ENCODE data around the gene ARG2. TPM values are rescaled to one million over a fixed set of nuclear protein-coding genes. Genes with fewer than 3 reads are reported as not detected.

Gene ARG2
- total RNA-seq: 26.7 and 112 TPM in 2 replicates

DNA sequence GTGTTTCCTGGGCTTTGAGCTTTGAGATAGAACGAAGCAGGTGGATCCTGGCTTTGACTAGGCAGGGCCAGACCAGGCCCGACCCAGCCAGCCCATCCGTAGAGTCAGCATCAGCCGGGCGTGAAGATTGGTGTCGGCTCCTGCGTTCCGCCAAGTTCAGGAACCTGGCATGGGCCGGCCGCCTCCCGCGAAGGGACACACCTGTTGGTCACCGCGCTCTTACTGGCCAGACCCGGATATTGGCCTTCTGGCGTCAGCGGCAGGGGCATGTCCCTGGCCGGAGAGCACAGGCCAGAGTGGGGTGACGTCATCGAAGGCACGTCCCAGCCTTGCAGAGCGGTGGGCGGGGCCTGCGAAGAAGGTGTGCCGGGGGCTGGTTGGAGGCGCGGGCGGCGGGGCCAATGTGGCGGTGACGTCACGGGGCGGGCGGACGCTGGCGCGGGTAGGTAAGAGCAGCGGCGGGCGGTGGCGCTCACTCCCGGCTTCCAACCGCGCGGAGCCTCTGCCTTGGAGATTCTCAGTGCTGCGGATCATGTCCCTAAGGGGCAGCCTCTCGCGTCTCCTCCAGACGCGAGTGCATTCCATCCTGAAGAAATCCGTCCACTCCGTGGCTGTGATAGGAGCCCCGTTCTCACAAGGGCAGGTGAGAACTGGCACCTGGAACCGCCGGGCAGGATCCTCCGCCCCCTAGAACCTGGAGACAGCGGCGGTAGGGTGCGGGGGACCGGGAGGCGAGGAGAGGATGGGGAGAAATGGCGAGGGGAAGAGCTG lies at the start of gene ARG2:
TSS of gene ARG2 (plus strand) at position 475 of the 771 bp plus-strand sequence. CDS start at position 533, 58 bp downstream.

DNA sequence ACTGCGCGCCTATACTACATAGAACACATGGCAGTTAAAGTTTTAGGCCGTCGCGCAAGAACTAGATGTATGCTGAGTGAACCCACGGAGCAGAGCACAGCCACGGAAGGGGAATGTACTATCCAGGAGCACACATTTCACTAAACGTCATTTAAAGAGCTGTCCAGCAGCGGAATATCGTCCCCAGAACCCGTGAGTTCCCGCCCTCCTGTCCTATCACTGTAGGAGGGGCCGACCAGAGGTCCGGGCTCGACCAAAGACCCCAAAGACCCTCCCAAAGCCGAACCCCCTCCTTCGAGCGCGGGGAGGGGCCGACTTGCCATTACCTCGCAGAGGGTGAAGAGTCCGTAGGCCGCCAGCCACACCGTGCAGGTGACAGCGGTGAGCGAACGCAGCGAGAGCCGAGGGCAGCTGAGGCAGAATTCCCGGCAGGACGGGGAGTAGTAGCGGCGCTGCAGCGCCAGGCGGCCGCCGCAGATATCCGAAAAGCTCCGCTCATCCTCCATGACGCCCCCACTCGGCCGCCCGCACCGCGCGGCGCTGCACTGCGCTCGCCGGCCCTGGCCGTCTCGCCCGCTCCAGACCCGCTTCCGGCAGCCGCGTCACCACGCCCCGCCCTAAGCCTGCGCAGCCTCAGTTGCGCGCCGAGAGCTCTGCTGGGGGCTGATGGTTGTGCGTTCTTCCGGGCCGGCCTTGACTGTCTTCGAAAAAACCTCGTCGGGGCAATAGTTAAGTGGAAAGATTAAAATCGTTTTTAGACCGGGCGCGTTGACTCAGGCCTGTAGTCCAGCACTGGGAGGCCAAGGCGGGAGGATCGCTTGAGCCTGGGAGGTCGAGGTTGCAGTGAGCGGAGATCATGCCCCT lies 19.8 kb upstream of the ARG2 start, which contains the start of gene PIGH:
TSS of gene PIGH (minus strand) at position 571 of the 864 bp plus-strand sequence. CDS start at position 506, 65 bp downstream.

DNA sequence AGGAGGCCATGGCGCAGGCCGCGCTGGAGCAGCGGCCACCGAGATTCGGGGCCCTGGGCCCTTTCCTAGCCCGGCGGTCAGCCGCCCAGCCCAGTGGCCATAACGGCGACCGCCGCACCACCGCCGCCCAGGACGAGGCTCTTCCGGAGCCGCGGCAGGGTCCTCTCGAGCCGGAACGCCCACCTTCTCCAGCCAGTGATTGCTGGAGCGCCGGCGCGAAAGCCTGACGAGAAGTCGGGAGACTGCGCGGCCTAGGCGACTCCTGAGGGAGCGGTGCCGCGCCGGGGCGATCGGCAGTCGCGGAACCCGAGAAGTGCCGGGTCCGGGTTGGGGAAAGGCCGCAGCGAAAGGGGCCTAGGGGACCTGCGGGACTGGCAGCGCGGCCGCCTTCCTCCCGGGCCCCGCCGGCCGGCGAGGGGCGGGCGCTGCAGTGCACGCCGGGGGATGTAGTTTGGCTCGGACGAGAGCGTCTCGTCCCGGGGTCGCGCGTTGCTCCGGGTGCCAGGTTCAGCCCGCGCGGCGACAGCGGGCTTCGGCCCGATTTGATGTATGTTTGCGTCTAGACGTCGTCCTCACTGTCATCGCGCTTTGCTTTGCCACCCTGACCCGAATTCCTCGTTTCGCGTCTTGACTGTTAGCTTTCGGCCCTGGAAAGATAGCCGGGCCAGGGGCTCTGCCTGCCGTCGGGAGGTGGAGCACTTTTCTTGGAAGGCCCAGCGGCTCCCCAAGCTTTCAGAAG lies 54.9 kb downstream of the ARG2 start, which contains the start of gene VTI1B:
TSS of gene VTI1B (minus strand) at position 153 of the 739 bp plus-strand sequence. CDS start at position 10, 143 bp downstream.

DNA sequence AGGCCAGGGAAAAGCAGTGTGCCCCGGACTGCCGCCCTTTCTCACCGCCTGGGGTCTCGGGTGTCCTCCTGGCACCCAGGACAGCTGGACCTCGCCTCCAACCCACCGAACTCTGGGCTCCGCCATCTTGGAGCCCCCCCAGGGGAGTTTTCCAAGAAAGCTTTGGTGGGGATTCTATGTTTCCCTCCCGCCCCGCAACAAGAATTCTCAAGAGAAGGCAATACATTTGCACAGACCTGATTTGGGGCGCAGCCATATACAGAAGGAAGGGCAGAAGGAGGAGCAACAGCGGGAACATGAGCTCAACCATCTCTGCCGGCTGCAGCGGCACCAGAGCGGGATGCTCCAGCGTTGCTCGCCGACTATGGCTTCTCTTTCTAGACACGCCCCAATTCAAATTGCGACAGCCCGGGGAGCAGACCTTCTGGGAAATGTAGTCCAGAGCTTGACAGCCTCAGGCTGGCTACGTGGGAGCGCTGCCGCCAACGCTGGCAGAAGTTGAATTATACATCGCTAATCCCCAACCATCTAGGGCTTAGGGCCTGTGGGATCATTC lies 75.8 kb downstream of the ARG2 start, which contains the start of gene RDH11:
TSS of gene RDH11 (minus strand) at position 371 of the 556 bp plus-strand sequence. CDS start at position 310, 61 bp downstream.

Other genes with a start within 250 kb of the ARG2 start
- gene PLEK2, start 207.8 kb upstream of the ARG2 start, total RNA-seq: 27.8 and 50.2 TPM in 2 replicates
- 0.68 and 4.8 TPM in 2 replicates for gene TMEM229B, start 131.2 kb upstream of the ARG2 start, total RNA-seq
- gene PLEKHH1, start 86.6 kb upstream of the ARG2 start, total RNA-seq: 2.7 and 5.5 TPM in 2 replicates
- gene PIGH, start 19.7 kb upstream of the ARG2 start, total RNA-seq: 20.2 and 26.0 TPM in 2 replicates
- gene VTI1B, start 54.7 kb downstream of the ARG2 start, total RNA-seq: 58.4 and 64.9 TPM in 2 replicates
- gene RDH11, start 75.8 kb downstream of the ARG2 start, total RNA-seq: 133 and 140 TPM in 2 replicates
- gene RDH12, start 82.0 kb downstream of the ARG2 start, total RNA-seq: 0.78 and 1.4 TPM in 2 replicates
- 15.7 and 24.6 TPM in 2 replicates for gene ZFYVE26, start 196.7 kb downstream of the ARG2 start, total RNA-seq
- gene RAD51B, start 199.9 kb downstream of the ARG2 start, total RNA-seq: 9.9 and 17.2 TPM in 2 replicates